Right cardiac atrium (tissue), 5 donors: ENCODE data around the gene TENM3. TPM values are rescaled to one million over a fixed set of nuclear protein-coding genes. Genes with fewer than 3 reads are reported as not detected.

Source experiments
- ATAC-seq, 2 donors: fragments of 200-7000 bp; cut with Tn5 transposase; one replicate each; pipeline versions ENCODE4 v1.8.0 to v1.9.1; 2020; ENCODE audit warnings: moderate library complexity in 2 of 2, mild to moderate bottlenecking in 1 of 2
- DNase-seq, 3 donors: peaks; one replicate each; pipeline ENCODE4 v3.0.0-alpha.2; 2020
- H3K27ac ChIP-seq: one replicate; pipeline ENCODE4 v1.5.1; 2013; ENCODE audit warnings: mild to moderate bottlenecking, low read length, control low read depth, moderate library complexity
- H3K27me3 ChIP-seq: one replicate; pipeline ENCODE4 v1.6.1; 2013; ENCODE audit not compliant: control insufficient read depth, insufficient read depth
- H3K4me1 ChIP-seq: one replicate; pipeline ENCODE4 v1.6.1; 2013; ENCODE audit warnings: low read length; ENCODE audit not compliant: control insufficient read depth, insufficient read depth
- H3K4me3 ChIP-seq: one replicate; pipeline ENCODE4 v1.5.1; 2013; ENCODE audit warnings: low read length, control low read depth
- H3K9me3 ChIP-seq: one replicate; pipeline ENCODE4 v1.6.1; 2013; ENCODE audit warnings: low read length; ENCODE audit not compliant: control insufficient read depth
- WGBS: extraction: QIAGEN DNeasy Blood & Tissue Kit; methylation state at CpG from one replicate; pipeline ENCODE4 v1.1.7; 2013; 5-methylcytosine and 5-hydroxymethylcytosine counted together
- intact Hi-C, 4 donors: fragments of 100-400 bp; cut with DNase I; formaldehyde crosslinking; loops; one replicate each; pipeline versions ENCODE4 v1.11.0 to v1.14.0; 2022 to 2023
- polyA plus RNA-seq: library from polyadenylated mRNA; stranded (reverse); fragments of 200-250 nt; gene quantifications from one replicate; pipeline ENCODE4 v1.2.3, GENCODE V29; 2013
- total RNA-seq, 4 donors: library from RNA; stranded (reverse); fragmentation: NEBNext Ultra II Directional; extraction: Animal tissue kit (Norgen Biotek cat#: 25700); gene quantifications; one replicate each; pipeline ENCODE4 v1.2.1, GENCODE V29; 2021
- donor health status: healthy with polysubstance abuse.
- donor health status: DM: no; HTN: yes; CAD: no.
- donor health status: DM: no; HTN: no; CAD: no.
- donor health status: DM: no; HTN: yes; CAD: no; lungs with severe emphysema.
- donor health status: DM: yes; HTN: yes; CAD: no.

Gene TENM3
- total and polyA plus RNA-seq, 5 donors, result 0.88 to 9.5 (median 5.0) TPM

DNA sequence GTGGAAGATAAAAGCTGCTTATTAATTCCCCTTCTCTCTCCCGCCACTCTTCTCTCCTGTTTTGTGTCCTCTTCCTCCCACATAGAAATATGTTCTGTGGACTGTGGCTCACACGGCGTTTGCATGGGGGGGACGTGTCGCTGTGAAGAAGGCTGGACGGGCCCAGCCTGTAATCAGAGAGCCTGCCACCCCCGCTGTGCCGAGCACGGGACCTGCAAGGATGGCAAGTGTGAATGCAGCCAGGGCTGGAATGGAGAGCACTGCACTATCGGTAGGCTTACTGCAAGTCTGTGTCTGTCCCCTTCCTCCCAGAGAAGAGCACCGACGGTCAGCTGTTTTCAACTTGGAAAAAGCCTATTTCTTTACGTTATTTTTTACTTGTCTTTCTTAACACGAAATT is 444.9 kb downstream of the TENM3 start:
- intact Hi-C loops, result no loop called here
- Histone ChIP-seq H3K4me3 (no peak overlapping the region), H3K27ac (no peak overlapping the region), H3K4me1 (no peaks in the 10 kb centered on the region), H3K27me3 (no peaks in the 10 kb centered on the region), H3K9me3 (no peaks in the 10 kb centered on the region)
- DNase-seq (no peak), ATAC-seq (no peak)
- WGBS, result 77% methylated on average over 14 of the region's 14 CpGs

DNA sequence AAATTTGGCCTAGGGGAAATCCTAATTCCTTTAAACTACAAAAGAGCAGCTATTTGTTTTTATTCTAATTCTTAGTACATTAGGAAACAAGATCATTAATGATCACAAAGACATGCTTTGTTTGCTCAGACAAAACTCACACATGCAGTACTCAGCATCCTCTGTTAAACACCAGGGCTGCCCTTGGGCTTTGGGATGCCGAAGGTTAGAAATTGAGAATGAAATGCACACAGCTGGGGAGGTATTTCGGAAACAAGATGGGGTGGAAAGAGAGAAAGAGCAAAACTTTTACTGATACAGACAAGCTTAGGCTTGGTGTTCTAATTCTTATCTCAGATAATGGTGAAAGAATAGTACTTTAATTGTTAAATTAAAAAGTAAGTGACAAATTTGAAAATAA is 451.3 kb downstream of the TENM3 start:
- ATAC-seq (no peak), DNase-seq (no peak)
- intact Hi-C loops, result no loop called here
- Histone ChIP-seq H3K4me3 (no peak overlapping the region), H3K4me1 (no peaks in the 10 kb centered on the region), H3K9me3 (no peaks in the 10 kb centered on the region), H3K27ac (no peak overlapping the region), H3K27me3 (no peaks in the 10 kb centered on the region)
- WGBS, result 78% methylated on average over 2 of the region's 2 CpGs

DNA sequence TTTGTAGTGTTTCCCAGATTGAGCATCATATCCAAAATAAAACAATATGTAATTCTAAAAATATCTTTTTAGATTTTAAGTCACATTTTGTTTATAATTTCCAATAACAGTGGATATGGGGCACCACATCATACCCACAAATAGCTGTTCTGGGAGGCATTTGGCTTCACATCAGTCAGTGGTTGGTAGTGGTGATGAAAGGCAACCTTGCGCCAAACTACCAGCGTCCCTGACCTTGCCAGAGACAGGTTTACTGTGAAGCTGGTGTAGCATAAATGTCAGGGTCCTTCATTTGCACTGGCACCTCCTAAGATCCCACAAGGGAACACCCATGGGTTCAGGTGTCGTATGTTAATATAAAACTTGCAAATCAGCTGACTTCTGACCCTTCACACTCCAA is 451.8 kb downstream of the TENM3 start:
- Histone ChIP-seq H3K27ac (no peak overlapping the region), H3K4me3 (no peak overlapping the region), H3K27me3 (no peaks in the 10 kb centered on the region), H3K9me3 (no peaks in the 10 kb centered on the region), H3K4me1 (no peaks in the 10 kb centered on the region)
- ATAC-seq, result peak; percentile 73 to 78
- 77% methylated on average over 3 of the region's 3 CpGs for WGBS
- intact Hi-C loops, result no loop called here
- peak in 1 of 3 donors; percentile 49 for DNase-seq

DNA sequence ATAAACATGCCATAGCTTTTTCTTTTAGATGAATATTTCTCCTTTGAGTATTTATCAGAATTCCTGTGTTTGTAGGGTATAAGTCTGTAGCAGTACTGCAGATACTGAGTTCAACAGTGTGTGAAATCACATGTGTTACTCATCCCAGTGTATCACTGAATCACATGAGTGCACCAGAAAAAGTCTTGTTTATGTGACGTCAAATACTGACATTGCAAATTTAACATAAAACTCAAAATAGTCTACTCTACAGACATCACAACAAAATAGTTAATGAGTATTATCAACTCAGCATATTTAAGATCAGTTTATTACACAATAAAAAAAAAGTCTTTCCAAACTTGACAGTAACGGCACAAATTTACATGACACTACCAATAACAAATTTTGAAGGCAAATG is 452.6 kb downstream of the TENM3 start:
- WGBS, result 82% methylated on average over 2 of the region's 2 CpGs
- no peak overlapping the region for H3K27ac ChIP-seq

DNA sequence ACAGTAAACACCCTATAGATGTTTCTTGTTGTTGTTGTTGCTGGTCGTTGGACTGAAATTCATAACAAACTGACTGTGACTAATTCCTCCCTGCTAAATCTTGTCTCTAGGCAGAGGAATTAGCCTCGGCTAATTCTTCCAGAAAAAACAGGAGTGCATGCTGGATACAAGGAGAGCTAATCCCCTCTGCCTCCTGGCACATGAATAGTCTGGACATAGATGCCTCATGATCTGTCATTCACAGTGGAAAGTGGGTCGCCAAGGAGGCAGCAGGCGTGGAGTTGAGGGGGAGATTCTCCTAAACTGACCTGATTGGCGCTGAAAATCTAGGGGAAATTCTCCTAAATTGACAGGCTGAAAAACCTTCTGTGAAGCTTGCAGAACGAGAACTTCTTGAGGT is 453.9 kb downstream of the TENM3 start:
- Histone ChIP-seq H3K27me3 (no peaks in the 10 kb centered on the region), H3K9me3 (no peaks in the 10 kb centered on the region), H3K4me3 (no peak overlapping the region), H3K27ac (no peak overlapping the region), H3K4me1 (no peaks in the 10 kb centered on the region)
- intact Hi-C loops, result no loop called here
- ATAC-seq (no peak), DNase-seq (no peak)
- WGBS, result 69% methylated on average over 6 of the region's 6 CpGs

More for the DNA sequence above, 452.6 kb downstream of the TENM3 start:
- H3K27me3 ChIP-seq, result no peaks in the 10 kb centered on the region
- no peak overlapping the region for H3K4me3 ChIP-seq
- no peak for DNase-seq
- no peaks in the 10 kb centered on the region for H3K9me3 ChIP-seq
- intact Hi-C loops, result no loop called here
- no peak for ATAC-seq
- H3K4me1 ChIP-seq, result no peaks in the 10 kb centered on the region

DNA sequence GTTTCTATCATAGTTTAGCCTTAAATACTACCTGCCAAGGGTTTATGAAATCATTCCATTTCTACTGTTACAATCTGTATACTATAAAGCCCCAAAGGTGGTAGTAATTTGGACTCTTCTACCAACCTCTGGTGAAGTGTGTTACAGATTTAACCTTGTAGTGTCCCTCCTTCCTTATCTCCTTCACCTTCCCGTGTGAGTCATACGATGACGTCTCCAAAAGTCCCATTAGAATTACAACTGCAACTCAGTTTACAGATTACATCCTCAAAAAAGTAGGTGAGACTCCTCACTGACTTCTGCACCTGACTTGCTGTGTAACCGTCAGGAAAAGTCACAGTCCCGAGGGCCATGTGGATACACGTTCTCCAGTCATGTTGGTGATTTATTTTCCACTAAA is 455.0 kb downstream of the TENM3 start:
- 77% methylated on average over 6 of the region's 6 CpGs for WGBS
- intact Hi-C loops, result no loop called here
- ATAC-seq, result no peak
- no peaks in the 10 kb centered on the region for H3K27me3 ChIP-seq
- no peak overlapping the region for H3K27ac ChIP-seq
- no peak overlapping the region for H3K4me3 ChIP-seq
- H3K4me1 ChIP-seq, result no peaks in the 10 kb centered on the region
- H3K9me3 ChIP-seq, result no peaks in the 10 kb centered on the region
- DNase-seq, result no peak

DNA sequence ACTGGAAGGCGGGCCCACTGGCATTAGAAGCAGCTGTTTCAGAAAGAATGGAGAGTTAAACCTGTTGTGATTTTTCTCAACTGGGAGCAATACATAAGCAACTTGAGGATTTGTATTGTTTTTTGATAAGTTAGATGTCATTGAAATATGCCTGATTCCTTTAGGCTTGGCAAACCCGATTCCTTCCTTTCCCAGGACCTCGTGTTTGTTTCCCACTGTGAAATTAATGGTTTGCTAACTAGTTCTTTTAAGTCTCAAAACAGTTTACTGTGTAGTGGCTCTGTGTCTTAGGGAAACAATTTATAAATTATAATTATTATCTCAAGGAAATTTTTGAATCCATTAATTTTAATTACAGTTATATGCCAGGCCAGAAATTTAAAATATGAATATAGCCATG is 456.0 kb downstream of the TENM3 start:
- Histone ChIP-seq H3K9me3 (no peaks in the 10 kb centered on the region), H3K27ac (no peak overlapping the region), H3K4me1 (no peaks in the 10 kb centered on the region), H3K4me3 (no peak overlapping the region), H3K27me3 (no peaks in the 10 kb centered on the region)
- 77% methylated on average over 3 of the region's 3 CpGs for WGBS
- no peak for ATAC-seq
- intact Hi-C loops, result no loop called here
- DNase-seq, result no peak

DNA sequence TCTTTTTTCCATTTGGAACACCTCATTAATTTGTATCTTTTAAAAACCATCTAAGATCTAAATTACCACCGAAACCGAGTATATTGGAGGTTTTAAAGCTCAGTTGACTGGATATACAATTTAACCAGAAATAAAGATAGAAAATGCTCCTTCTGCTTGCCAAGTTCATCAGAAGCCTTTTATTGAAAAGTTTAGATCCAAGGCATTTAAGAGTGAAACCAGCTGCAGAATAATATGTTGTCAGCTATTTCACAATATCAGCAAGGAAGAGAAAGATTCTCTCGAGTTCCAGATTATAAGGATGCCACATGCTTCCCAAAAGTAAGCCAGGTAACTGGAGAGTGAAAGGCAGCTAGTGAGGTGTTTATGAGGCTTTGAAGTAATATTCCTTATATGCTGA is 456.6 kb downstream of the TENM3 start:
- 48% methylated on average over 3 of the region's 3 CpGs for WGBS
- ATAC-seq, result no peak

DNA sequence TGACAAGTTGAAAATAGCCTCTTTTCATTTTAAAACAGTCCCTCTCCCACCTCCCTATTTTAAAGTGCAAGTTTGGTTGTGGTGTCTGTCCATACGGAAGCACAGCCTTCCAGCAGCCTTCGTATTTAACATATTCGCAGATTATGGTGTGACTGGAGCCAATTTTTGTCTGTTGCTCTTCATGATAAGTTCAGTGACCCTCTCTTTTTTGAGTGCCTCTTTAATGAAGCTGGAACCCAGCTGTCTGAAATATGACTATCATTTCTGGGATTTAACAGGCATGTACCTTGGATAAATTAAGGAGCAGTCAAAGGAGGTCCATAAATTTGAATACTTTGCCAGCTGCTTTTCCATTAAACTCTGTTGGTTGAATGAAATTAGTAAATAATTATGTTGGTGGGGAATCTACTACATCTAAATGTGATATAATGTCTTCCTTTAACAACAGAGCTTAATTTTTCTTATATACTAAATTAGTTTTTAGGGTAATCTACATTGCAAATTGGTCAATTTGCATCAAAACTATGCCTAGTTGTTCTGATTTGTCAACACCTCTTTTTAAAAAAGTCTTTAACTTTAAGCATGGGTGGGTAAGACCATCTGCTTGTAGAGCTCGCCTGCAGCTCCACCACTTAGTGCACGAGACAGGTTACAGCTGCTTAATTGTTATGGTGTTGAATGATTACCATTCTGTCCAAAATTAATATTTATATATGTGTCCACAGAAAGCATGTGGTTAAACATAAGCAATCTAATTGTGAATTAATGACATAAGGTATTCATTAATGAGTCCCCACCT is 457.4 kb downstream of the TENM3 start:
- DNase-seq (no peak), ATAC-seq (no peak)
- H3K9me3 ChIP-seq, result no peaks in the 10 kb centered on the region
- intact Hi-C loops, result no loop called here
- no peaks in the 10 kb centered on the region for H3K4me1 ChIP-seq
- WGBS, result 74% methylated on average over 5 of the region's 5 CpGs
- H3K27me3 ChIP-seq, result no peaks in the 10 kb centered on the region
- H3K27ac ChIP-seq, result no peak overlapping the region
- no peak overlapping the region for H3K4me3 ChIP-seq

More for the DNA sequence above, 456.6 kb downstream of the TENM3 start:
- Histone ChIP-seq H3K4me1 (no peaks in the 10 kb centered on the region), H3K9me3 (no peaks in the 10 kb centered on the region), H3K27me3 (no peaks in the 10 kb centered on the region), H3K4me3 (no peak overlapping the region), H3K27ac (no peak overlapping the region)
- no peak for DNase-seq
- intact Hi-C loops, result no loop called here

DNA sequence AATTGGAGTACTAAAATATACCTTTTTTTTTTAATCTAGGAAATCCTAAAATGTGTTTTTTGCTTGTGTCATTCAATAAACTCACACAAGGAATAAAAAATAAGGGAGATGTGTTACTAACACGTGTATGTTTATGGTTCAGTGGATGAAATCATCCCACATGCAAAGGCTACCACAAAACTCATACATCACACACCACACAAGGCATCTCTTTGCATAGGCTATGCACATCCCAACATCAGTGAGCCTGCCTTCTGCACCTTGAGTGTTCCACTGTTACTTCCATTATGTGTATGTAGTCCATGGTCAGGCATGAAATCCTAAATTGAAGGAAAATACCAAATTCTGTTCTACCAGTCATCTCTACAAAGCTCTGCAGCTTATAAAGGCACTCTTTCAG is 460.9 kb downstream of the TENM3 start:
- WGBS, result 78% methylated on average over 1 of the region's 1 CpG
- intact Hi-C loops, result no loop called here

DNA sequence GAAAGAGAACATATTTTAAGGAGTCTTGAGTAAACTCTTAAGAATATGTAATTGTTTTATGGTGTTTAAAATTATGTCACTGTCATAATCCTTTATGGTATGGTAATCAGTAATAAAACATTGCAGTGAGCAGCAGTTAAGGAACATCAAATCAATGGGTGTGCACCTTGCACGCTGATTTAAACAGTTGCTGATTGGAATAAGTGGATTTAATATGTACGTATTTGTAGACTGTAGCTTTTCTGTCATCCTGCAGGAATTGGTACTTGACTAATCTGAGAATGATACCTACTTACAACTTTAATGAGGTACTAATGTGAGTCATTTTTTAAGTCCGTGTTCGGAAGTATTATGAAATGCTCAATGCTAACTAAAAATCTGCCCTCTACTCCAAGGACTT is 461.7 kb downstream of the TENM3 start:
- no peak overlapping the region for H3K27ac ChIP-seq
- WGBS, result 92% methylated on average over 4 of the region's 4 CpGs
- no peaks in the 10 kb centered on the region for H3K9me3 ChIP-seq
- ATAC-seq (no peak), DNase-seq (no peak)
- H3K4me1 ChIP-seq, result no peaks in the 10 kb centered on the region
- no peak overlapping the region for H3K4me3 ChIP-seq
- intact Hi-C loops, result no loop called here
- no peaks in the 10 kb centered on the region for H3K27me3 ChIP-seq

More for the DNA sequence above, 460.9 kb downstream of the TENM3 start:
- Histone ChIP-seq H3K27me3 (no peaks in the 10 kb centered on the region), H3K9me3 (no peaks in the 10 kb centered on the region), H3K4me1 (no peaks in the 10 kb centered on the region), H3K27ac (no peak overlapping the region), H3K4me3 (no peak overlapping the region)
- DNase-seq, result no peak
- ATAC-seq, result no peak

DNA sequence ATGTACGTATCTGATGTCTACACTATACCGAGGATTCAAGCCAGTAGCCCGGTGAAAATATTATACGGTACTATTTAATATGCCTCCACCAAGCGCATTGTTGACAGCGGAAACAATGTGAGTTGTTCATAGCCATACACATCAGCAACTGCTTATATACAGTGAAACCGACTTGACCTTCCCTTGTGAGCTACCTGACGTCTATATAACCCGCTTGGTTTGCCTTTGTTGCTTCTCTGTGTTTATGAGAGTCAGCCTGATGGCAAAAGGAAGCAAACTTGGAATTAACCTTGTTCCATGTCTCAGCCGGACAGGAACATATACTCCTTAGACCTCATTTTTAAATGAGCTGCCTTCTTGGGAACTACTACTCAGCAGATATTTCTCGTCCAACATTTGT is 462.2 kb downstream of the TENM3 start:
- intact Hi-C loops, result no loop called here
- no peaks in the 10 kb centered on the region for H3K4me1 ChIP-seq
- H3K4me3 ChIP-seq, result no peak overlapping the region
- WGBS, result 95% methylated on average over 11 of the region's 11 CpGs
- no peak for DNase-seq
- no peaks in the 10 kb centered on the region for H3K27me3 ChIP-seq
- no peaks in the 10 kb centered on the region for H3K9me3 ChIP-seq
- H3K27ac ChIP-seq, result no peak overlapping the region
- no peak for ATAC-seq
